Measurements from ENCODE around the gene VSTM5.

- TF ChIP-seq REST (IDR thresholded peaks at IDR 0.05; ENCODE audit: low read depth, low read length) (no peak), TCF12 (IDR thresholded peaks at IDR 0.05) (no peak), POLR2AphosphoS5 (IDR thresholded peaks at IDR 0.05; ENCODE audit: low read depth, low read length) (no peak), SMC3 (IDR thresholded peaks at IDR 0.05; ENCODE audit: low read depth, low read length) (peak; percentile 62), EP300 (IDR thresholded peaks at IDR 0.05; ENCODE audit: borderline replicate concordance in 1 of 2, low read depth in 1 of 2, low read length in 1 of 2) (no peak), NRF1 (IDR thresholded peaks at IDR 0.05; ENCODE audit: low read depth, low read length) (no peak), CTCF (IDR thresholded peaks at IDR 0.05) (peak; percentile 82), YY1 (IDR thresholded peaks at IDR 0.05; ENCODE audit: low read depth) (no peak), USF1 (IDR thresholded peaks at IDR 0.05; ENCODE audit: borderline replicate concordance, low read depth) (no peak), MXI1 (IDR thresholded peaks at IDR 0.05; ENCODE audit: low read depth, low read length) (no peak), USF2 (IDR thresholded peaks at IDR 0.05; ENCODE audit: borderline replicate concordance, low read depth, low read length) (no peak), FOSL2 (IDR thresholded peaks at IDR 0.05; ENCODE audit: borderline replicate concordance, low read depth) (no peak), ZBTB33 (IDR thresholded peaks at IDR 0.05; ENCODE audit: borderline replicate concordance, low read depth) (no peak)
Measured at GRCh38 chr11:93895106-93895862, 44.9 kb upstream of the VSTM5 start.

Measured in SK-N-SH (cell line).